VCaP (cell line): Measurements from ENCODE around the gene CPXM1.
"Not testable (repeated sequence)": the region's sequence is repeated elsewhere in the genome, so short reads cannot be mapped to it uniquely, and the experiment has no call there.

ENCODE experiments used
- H3K27ac ChIP-seq: fragments of 450-650 bp; 2 replicates; pipeline ENCODE4 v1.5.1; 2017
- TF ChIP-seq, protein P1 (sequence below): fragments of 450-650 bp; conservative IDR thresholded peaks from 2 replicates; pipeline ENCODE4 v1.5.1; 2017; ENCODE audit warnings: mild to moderate bottlenecking, moderate library complexity

The CPXM1 gene

DNA sequence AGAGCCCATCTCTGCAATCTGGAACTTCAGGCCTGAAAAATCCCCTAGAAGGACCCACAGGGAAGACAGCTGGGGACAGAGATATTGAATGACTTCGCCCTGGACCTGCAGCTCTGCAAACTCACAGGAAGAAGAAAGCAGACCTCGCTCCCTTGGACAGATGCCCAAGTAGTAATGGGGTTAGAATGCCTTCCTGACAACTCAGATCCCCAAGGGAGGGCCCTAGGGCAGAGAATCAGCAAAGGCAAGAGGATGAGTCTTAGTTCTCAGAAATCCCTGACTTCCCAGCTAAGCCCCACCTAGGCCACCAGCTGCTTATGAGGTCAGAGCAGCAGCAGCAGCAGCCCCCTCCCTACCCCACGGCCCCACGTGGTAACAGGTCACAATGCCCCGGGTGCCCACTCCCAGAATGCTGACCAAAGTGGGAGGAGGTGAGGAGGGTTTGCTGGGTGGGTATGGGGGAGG lies 14.2 kb upstream of the CPXM1 start, which contains the start of gene C20orf141:
C20orf141 (plus strand) TSS at position 401 of the 465 bp plus-strand sequence. CDS start 198 bp downstream, outside the sequence.
- TF ChIP-seq, protein P1, sequence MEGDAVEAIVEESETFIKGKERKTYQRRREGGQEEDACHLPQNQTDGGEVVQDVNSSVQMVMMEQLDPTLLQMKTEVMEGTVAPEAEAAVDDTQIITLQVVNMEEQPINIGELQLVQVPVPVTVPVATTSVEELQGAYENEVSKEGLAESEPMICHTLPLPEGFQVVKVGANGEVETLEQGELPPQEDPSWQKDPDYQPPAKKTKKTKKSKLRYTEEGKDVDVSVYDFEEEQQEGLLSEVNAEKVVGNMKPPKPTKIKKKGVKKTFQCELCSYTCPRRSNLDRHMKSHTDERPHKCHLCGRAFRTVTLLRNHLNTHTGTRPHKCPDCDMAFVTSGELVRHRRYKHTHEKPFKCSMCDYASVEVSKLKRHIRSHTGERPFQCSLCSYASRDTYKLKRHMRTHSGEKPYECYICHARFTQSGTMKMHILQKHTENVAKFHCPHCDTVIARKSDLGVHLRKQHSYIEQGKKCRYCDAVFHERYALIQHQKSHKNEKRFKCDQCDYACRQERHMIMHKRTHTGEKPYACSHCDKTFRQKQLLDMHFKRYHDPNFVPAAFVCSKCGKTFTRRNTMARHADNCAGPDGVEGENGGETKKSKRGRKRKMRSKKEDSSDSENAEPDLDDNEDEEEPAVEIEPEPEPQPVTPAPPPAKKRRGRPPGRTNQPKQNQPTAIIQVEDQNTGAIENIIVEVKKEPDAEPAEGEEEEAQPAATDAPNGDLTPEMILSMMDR = no peak
- no peak within 1 kb of the TSS for H3K27ac ChIP-seq

DNA sequence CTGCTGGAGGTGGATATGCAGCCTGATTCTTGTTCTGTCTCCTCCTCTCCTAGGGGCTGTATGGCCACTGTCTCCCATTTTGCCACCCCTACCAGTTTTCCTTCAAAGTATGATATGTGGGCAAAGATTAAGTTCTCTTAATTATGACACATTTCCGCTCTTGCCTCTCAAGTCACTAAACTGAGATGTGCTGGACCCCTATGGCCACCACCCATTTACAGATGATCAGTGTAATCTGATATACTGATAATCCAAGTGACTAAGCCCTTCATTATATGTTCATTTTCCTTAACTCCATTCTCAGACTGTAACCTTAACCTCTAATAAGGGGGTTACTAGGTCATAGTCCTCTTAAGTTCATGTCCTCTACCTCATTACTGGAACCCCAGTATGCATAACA lies 13.6 kb upstream of the CPXM1 start:
- H3K27ac ChIP-seq = no peak overlapping the region
- TF ChIP-seq, protein P1 = no peak

- H3K27ac ChIP-seq = no peak overlapping the region
- TF ChIP-seq, protein P1 = no peak
Measured at GRCh38 chr20:2812189-2812588, 11.8 kb upstream of the CPXM1 start.

- TF ChIP-seq, protein P1 = no peak
- no peak overlapping the region for H3K27ac ChIP-seq
Measured at GRCh38 chr20:2809690-2810089, 9.3 kb upstream of the CPXM1 start.

DNA sequence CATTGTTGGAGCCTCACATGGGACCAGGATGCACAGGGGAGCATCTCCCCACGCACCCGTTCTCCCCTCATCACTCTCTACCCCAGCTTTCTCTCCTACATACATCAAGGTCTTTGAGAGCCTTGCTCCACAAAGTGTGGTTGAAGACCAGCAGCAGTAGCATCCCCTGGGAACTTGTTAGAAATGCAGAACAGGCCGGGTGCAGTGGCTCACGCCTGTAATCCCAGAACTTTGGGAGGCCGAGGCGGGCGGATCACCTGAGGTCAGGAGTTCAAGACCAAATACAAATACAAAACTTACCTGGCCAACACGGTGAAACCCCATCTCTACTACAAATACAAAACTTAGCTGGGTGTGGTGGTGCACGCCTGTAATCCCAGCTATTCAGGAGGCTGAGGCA lies 7.5 kb upstream of the CPXM1 start:
- not testable (repeated sequence) for H3K27ac ChIP-seq

- TF ChIP-seq, protein P1 = no peak
- H3K27ac ChIP-seq = no peak overlapping the region
Measured at GRCh38 chr20:2807019-2807418, 6.6 kb upstream of the CPXM1 start.

DNA sequence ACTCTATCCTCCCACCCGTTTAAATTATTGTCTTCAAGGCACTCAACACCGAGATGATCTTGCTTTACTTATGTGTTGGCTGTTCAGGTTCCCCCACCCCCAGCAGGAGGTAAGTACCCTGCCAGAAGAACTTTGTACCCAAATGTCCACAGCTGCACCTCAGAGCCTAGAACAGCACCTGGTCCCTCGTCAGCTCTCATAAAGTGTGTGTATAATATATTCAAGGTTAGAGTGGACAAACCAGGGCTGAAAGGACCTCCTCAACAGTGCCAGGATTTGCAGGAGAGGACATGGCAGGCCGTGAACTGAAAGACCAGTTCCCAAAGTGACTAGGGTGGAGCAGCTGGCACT lies 5.9 kb upstream of the CPXM1 start:
- no peak overlapping the region for H3K27ac ChIP-seq
- TF ChIP-seq, protein P1 = no peak

DNA sequence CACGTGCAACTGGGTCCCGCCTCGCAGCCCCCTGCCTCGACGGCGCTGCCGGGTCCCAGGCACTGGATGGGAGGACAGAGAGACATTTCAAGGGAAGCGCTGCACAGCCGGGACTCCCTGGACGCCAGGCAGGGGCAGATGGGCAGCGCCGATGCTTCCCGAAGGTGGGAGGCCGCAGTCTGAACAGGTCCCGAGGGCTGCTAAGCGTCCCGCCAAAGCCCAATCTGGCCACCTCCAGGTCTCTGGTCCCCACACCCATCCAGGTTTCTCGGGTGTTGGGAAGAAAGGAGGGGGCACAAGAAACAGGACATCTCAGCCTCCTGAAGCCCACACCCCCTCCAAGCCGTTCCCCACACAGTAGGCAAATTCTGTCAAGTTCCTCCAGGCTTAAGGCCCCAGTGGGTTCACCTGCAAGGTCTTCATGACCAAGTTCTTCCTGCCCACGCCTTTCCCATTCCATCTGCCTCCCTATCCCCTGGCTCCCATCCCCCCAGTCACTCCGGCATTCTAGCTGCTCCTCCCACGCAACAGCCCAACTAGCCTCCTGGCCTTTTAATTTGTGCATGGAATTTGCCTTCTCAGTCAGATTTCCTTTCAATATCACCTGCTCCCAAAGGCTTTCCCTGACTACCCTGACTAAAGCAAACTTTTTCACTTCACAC lies 5.4 kb upstream of the CPXM1 start:
- TF ChIP-seq, protein P1 = no peak
- no peak overlapping the region for H3K27ac ChIP-seq
